Body of pancreas (tissue), 4 donors: ENCODE data around the gene SLC9A9. TPM values are rescaled to one million over a fixed set of nuclear protein-coding genes. Genes with fewer than 3 reads are reported as not detected.

Experiments used
- ATAC-seq: fragments of 150-250 bp; one replicate; pipeline ENCODE4 v1.9.1; 2016
- DNase-seq, 4 donors: peaks; one replicate each; pipeline ENCODE4 v3.0.0-alpha.2; 2019
- H3K27ac ChIP-seq, 4 donors: fragments of 200-600 bp; sonication (generic); 1 replicate in 3 of 4; 2 replicates in 1 of 4; pipeline versions ENCODE4 v1.5.1 to v1.6.1; 2016 to 2019; ENCODE audit warnings: mild to moderate bottlenecking in 1 of 4, mixed read lengths in 1 of 4, moderate library complexity in 1 of 4
- H3K27me3 ChIP-seq, 2 donors: fragments of 200-600 bp; sonication (generic); one replicate each; pipeline ENCODE4 v1.6.0; 2016; ENCODE audit warnings: mild to moderate bottlenecking in 1 of 2
- H3K36me3 ChIP-seq, 2 donors: fragments of 200-600 bp; sonication (generic); replicated peaks in 1 of 2; 2 replicates each; pipeline ENCODE4 v1.5.1; 2016; ENCODE audit warnings: low read depth in 2 of 2; ENCODE audit not compliant: insufficient read depth in 1 of 2
- H3K4me1 ChIP-seq: fragments of 200-600 bp; sonication (generic); one replicate; pipeline ENCODE4 v1.6.0; 2016
- H3K4me3 ChIP-seq, 2 donors: fragments of 200-600 bp; sonication (generic); 1 replicate in 1 of 2; 2 replicates in 1 of 2; pipeline ENCODE4 v1.5.1; 2016 to 2019
- H3K9me3 ChIP-seq, 3 donors: fragments of 200-600 bp; sonication (generic); 1 replicate in 2 of 3; 2 replicates in 1 of 3; pipeline ENCODE4 v1.5.1; 2016
- POLR2A ChIP-seq, 3 donors: fragments of 450-650 bp; IDR thresholded peaks; one replicate each; pipeline ENCODE4 v1.6.1; 2016; ENCODE audit warnings: antibody characterized with exemption in 3 of 3, mild to moderate bottlenecking in 2 of 3
- WGBS, 2 donors: methylation state at CpG; one replicate each; pipeline ENCODE4 v1.1.5; 2017; 5-methylcytosine and 5-hydroxymethylcytosine counted together
- intact Hi-C: fragments of 100-400 bp; cut with DNase I; formaldehyde crosslinking; loops from one replicate; pipeline ENCODE4 v1.15.1; 2023
- total RNA-seq, 2 donors: library from RNA; depleted of rRNA; stranded (reverse); fragments of >200 nt; gene quantifications; one replicate each; pipeline ENCODE4 v1.1.0, GENCODE V29; 2016
- TF ChIP-seq, protein P1 (sequence below), 7 experiments: fragments of 450-650 bp in 4 of 7; fragments of 200-600 bp in 3 of 7; sonication (generic) in 3 of 7; IDR thresholded peaks; one replicate each; pipeline ENCODE4 v1.5.1; 2016 to 2019; ENCODE audit warnings: antibody characterized with exemption in 7 of 7

Gene SLC9A9
- total RNA-seq, 2 donors from 2014 or later, result 1.6 to 2.3 TPM

DNA sequence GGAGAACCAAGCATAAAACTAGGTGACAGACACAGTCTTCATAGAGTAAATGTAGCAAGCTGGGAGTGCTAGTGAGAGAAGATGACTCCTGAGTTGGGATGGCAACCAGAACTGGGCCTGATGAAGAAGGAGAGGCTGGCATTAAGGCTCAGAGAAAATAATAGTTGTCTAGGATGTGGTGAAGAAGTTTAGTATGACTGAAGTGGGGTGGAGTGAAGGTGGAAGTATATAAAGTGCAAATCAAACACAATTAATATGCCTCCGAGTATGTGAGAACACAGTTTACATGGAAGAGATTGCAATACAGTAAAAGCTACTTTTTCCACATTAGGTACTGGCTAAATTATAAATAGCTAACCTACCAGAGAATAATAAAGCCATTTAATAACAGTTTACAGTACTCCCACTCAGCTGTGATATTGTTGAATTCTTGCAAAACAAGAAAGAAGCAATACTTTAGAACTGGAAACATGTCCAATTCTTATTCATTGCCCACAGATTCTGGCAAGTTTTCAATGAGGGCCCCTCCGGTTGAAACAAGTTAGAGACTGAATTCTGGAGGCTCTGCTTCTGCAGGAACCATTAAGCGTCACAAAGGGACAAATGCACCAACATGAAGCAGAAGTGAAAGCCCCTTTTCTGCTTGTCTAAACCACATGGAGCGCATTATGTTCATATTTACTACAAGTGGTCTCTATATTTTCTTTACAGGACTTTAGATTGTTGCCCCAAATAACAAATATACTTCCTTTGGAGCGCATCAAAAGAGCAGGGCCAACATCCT is 243.7 kb downstream of the SLC9A9 start:
- Histone ChIP-seq H3K4me1 (no peaks in the 10 kb centered on the region), H3K27me3 (no peaks in the 10 kb centered on the region), H3K4me3 (no peak overlapping the region), H3K9me3 (no peaks in the 10 kb centered on the region), H3K36me3 (no peaks in the 10 kb centered on the region), H3K27ac (no peak overlapping the region)
- TF ChIP-seq, protein P1, sequence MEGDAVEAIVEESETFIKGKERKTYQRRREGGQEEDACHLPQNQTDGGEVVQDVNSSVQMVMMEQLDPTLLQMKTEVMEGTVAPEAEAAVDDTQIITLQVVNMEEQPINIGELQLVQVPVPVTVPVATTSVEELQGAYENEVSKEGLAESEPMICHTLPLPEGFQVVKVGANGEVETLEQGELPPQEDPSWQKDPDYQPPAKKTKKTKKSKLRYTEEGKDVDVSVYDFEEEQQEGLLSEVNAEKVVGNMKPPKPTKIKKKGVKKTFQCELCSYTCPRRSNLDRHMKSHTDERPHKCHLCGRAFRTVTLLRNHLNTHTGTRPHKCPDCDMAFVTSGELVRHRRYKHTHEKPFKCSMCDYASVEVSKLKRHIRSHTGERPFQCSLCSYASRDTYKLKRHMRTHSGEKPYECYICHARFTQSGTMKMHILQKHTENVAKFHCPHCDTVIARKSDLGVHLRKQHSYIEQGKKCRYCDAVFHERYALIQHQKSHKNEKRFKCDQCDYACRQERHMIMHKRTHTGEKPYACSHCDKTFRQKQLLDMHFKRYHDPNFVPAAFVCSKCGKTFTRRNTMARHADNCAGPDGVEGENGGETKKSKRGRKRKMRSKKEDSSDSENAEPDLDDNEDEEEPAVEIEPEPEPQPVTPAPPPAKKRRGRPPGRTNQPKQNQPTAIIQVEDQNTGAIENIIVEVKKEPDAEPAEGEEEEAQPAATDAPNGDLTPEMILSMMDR (IDR thresholded peaks at IDR 0.05), result no peak
- TF ChIP-seq POLR2A (IDR thresholded peaks at IDR 0.05), result no peak
- DNase-seq, result no peak
- intact Hi-C loops, result no loop called here
- no peak for ATAC-seq
- 70 to 79% methylated on average over 5 of the region's 5 CpGs for WGBS, 2 donors

DNA sequence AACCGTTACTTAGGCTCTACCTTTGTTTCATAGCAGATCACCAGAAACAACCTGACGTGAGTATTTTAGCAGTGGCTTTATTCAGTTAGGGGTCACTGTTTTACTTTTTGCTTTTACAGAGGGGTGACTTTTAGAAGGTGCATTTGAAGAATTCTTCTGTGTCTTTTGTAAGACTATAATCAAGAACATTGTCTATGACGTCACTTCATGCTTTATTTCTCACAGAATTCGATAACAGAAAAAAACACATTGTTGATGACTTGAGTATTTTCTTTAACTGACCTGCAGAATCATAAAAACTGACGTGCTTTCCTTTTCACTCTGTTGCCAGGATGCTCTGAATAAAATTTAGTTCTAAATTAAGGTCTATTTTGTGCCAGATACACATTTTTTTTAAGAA is 244.5 kb downstream of the SLC9A9 start:
- Histone ChIP-seq H3K27ac (no peak overlapping the region), H3K36me3 (no peaks in the 10 kb centered on the region), H3K9me3 (no peaks in the 10 kb centered on the region), H3K27me3 (no peaks in the 10 kb centered on the region), H3K4me3 (no peak overlapping the region), H3K4me1 (no peaks in the 10 kb centered on the region)
- WGBS, 2 donors, result 84 to 85% methylated on average over 5 of the region's 5 CpGs
- ATAC-seq, result no peak
- intact Hi-C loops, result no loop called here
- no peak for DNase-seq
- no peak for TF ChIP-seq POLR2A (IDR thresholded peaks at IDR 0.05)
- TF ChIP-seq, protein P1 (IDR thresholded peaks at IDR 0.05), result no peak

- Histone ChIP-seq H3K27me3 (no peaks in the 10 kb centered on the region), H3K27ac (no peak overlapping the region), H3K4me1 (no peaks in the 10 kb centered on the region), H3K36me3 (no peaks in the 10 kb centered on the region), H3K9me3 (no peaks in the 10 kb centered on the region), H3K4me3 (no peak overlapping the region)
- WGBS, 2 donors, result 57 to 66% methylated on average over 6 of the region's 6 CpGs
- ATAC-seq, result no peak
- intact Hi-C loops, result no loop called here
- DNase-seq, result peak in 2 of 4 donors; percentile 18 to 22
- no peak for TF ChIP-seq POLR2A (IDR thresholded peaks at IDR 0.05)
- TF ChIP-seq, protein P1 (IDR thresholded peaks at IDR 0.05), result no peak
Observed at GRCh38 chr3:143601723-143602484, 246.4 kb downstream of the SLC9A9 start.

DNA sequence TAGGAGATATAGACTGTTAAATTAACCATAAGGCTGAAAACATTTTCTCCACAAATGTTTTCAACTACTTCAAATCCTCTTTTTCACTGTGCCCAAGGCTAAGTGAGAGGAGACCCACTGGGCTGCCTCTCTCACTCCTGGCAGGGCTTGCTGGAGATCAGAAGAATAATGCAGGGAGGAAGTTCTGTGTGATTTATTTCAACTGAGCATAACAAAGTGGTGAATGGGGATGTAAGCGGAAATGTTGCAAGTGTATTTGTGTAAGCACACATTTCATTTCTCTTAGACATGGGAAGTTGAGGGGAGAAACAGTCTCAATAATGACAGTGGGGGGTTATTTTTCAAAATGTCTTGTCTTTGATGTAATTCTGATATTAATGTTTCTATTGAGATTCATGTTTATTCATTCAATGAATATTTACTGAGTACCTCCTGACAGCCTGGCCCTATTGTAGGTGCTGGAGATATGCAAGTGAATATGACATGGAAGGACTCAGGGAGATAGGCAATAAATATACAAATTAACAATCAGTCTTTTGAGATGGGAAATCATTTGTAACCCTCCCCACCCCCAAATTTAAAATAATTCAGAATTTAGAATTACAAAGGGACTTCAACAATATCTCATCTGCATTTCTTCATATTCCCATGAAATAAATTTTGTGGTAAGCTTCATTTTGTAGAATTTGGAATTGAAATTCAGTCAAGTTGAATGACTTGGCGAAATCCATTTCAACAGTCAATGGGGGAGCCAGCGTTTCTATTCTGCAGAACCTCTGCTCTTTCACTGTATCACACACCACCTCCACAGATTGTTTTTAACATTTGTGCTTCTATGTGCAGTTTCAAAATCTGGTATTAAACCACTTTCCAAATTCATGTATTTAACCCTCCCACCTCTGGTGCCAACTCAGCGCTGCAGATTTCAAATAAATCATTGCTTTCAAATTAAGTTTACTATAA is 247.2 kb downstream of the SLC9A9 start:
- no peak overlapping the region for H3K4me3 ChIP-seq
- no peaks in the 10 kb centered on the region for H3K36me3 ChIP-seq
- no peaks in the 10 kb centered on the region for H3K27me3 ChIP-seq
- no peak for DNase-seq
- no peak for TF ChIP-seq POLR2A (IDR thresholded peaks at IDR 0.05)
- TF ChIP-seq, protein P1 (IDR thresholded peaks at IDR 0.05), result no peak
- H3K9me3 ChIP-seq, result no peaks in the 10 kb centered on the region
- intact Hi-C loops, result no loop called here
- H3K27ac ChIP-seq, result no peak overlapping the region
- no peak for ATAC-seq
- WGBS, 2 donors, result 70 to 84% methylated on average over 4 of the region's 4 CpGs
- no peaks in the 10 kb centered on the region for H3K4me1 ChIP-seq
